PC-3 (cell line): ENCODE results near the gene WIZ.

Experiments
- EZH2 ChIP-seq: fragments of 300-600 bp; sonication (generic); IDR thresholded peaks from one replicate; pipeline ENCODE4 v1.6.1; 2017; ENCODE audit warnings: antibody characterized with exemption, mild to moderate bottlenecking, low read length; ENCODE audit not compliant: unreplicated experiment
- TF ChIP-seq, protein P1 (sequence below): fragments of 300-600 bp; sonication (generic); conservative IDR thresholded peaks from 2 replicates; pipeline ENCODE4 v1.5.1; 2017; ENCODE audit warnings: antibody characterized with exemption, low read depth, mild to moderate bottlenecking, low read length

- TF ChIP-seq, protein P1, sequence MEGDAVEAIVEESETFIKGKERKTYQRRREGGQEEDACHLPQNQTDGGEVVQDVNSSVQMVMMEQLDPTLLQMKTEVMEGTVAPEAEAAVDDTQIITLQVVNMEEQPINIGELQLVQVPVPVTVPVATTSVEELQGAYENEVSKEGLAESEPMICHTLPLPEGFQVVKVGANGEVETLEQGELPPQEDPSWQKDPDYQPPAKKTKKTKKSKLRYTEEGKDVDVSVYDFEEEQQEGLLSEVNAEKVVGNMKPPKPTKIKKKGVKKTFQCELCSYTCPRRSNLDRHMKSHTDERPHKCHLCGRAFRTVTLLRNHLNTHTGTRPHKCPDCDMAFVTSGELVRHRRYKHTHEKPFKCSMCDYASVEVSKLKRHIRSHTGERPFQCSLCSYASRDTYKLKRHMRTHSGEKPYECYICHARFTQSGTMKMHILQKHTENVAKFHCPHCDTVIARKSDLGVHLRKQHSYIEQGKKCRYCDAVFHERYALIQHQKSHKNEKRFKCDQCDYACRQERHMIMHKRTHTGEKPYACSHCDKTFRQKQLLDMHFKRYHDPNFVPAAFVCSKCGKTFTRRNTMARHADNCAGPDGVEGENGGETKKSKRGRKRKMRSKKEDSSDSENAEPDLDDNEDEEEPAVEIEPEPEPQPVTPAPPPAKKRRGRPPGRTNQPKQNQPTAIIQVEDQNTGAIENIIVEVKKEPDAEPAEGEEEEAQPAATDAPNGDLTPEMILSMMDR, result no peak
- no peak for TF ChIP-seq EZH2
These were observed 52.0 kb downstream of the WIZ start for GRCh38 chr19:15397782-15398181.
